H54 (cell line): ENCODE measurements around the gene COL7A1.

Source experiments
- DNase-seq: peaks from one replicate; pipeline ENCODE4 v3.0.0; 2011; ENCODE audit warnings: low spot score, mixed read lengths; ENCODE audit not compliant: insufficient read length
- FAIRE-seq: peaks from 3 replicates; lab custom pipeline; 2011; peaks lifted over from hg19 to GRCh38; lab: Jason Lieb, UNC
- POLR2A ChIP-seq: IDR thresholded peaks from 2 replicates; pipeline ENCODE4 v1.6.1; 2011; ENCODE audit warnings: low read depth, mild to moderate bottlenecking, low read length

The COL7A1 gene

GRCh38 chr3:48568476-48568875, 26.7 kb downstream of the COL7A1 start:
- FAIRE-seq (no peak), DNase-seq (no peak)
- TF ChIP-seq POLR2A: no peak

- TF ChIP-seq POLR2A: no peak
- DNase-seq (no peak), FAIRE-seq (no peak)
Measured at GRCh38 chr3:48567500-48567899, 27.6 kb downstream of the COL7A1 start.

GRCh38 chr3:48567090-48567489, 28.0 kb downstream of the COL7A1 start:
- no peak for TF ChIP-seq POLR2A
- FAIRE-seq: no peak
- DNase-seq: no peak

GRCh38 chr3:48566401-48566760, 28.7 kb downstream of the COL7A1 start:
- no peak for DNase-seq
- no peak for TF ChIP-seq POLR2A

GRCh38 chr3:48565591-48566400, 29.3 kb downstream of the COL7A1 start:
- no peak for TF ChIP-seq POLR2A
- peak; percentile 90 for DNase-seq
- no peak for FAIRE-seq

More at GRCh38 chr3:48566401-48566760, 28.7 kb downstream of the COL7A1 start:
- FAIRE-seq: no peak

GRCh38 chr3:48565186-48565585, 29.9 kb downstream of the COL7A1 start:
- no peak for FAIRE-seq
- DNase-seq: no peak
- TF ChIP-seq POLR2A: no peak

- no peak for TF ChIP-seq POLR2A
- DNase-seq (no peak), FAIRE-seq (no peak)
Measured at GRCh38 chr3:48564667-48565066, 30.5 kb downstream of the COL7A1 start.

- TF ChIP-seq POLR2A: no peak
- DNase-seq (peak; percentile 92), FAIRE-seq (no peak)
Measured at GRCh38 chr3:48564022-48564421, 31.1 kb downstream of the COL7A1 start.

- FAIRE-seq (no peak), DNase-seq (peak; percentile 52)
- TF ChIP-seq POLR2A: no peak
Measured at GRCh38 chr3:48563382-48563918, 31.7 kb downstream of the COL7A1 start, which contains the start of gene UCN2. Gene UCN2 (minus strand): TSS chr3:48563781. CDS start chr3:48563124, 657 bp downstream.

GRCh38 chr3:48562367-48563095, 32.6 kb downstream of the COL7A1 start:
- no peak for TF ChIP-seq POLR2A
- FAIRE-seq (no peak), DNase-seq (no peak)

- FAIRE-seq (peak; percentile 27), DNase-seq (peak; percentile 77)
- TF ChIP-seq POLR2A: peak; percentile 88
Measured at GRCh38 chr3:48561045-48561736, 33.9 kb downstream of the COL7A1 start.

- TF ChIP-seq POLR2A: no peak
- no peak for DNase-seq
- FAIRE-seq: no peak
Measured at GRCh38 chr3:48560648-48561018, 34.5 kb downstream of the COL7A1 start.

GRCh38 chr3:48558493-48559134, 36.5 kb downstream of the COL7A1 start:
- FAIRE-seq: no peak
- DNase-seq: no peak
- TF ChIP-seq POLR2A: no peak
